DOHH2 (cell line): ENCODE measurements around the gene CD248.

ENCODE experiments used
- H3F3A ChIP-seq: fragments of 200-600 bp; sonication (generic), shearing (Covaris generic); 2 replicates; pipeline ENCODE4 v1.6.0; 2016; ENCODE audit warnings: antibody characterized with exemption, mild to moderate bottlenecking; ENCODE audit not compliant: control insufficient read depth, insufficient read depth
- H3K27ac ChIP-seq: fragments of 200-600 bp; sonication (generic); 2 replicates; pipeline ENCODE4 v1.5.1; 2014; ENCODE audit warnings: low read depth, mild to moderate bottlenecking, low read length, moderate library complexity
- H3K27me3 ChIP-seq: fragments of 200-600 bp; sonication (generic); 2 replicates; pipeline ENCODE4 v1.6.1; 2014; ENCODE audit warnings: mild to moderate bottlenecking, low read length, mixed read lengths; ENCODE audit not compliant: control insufficient read depth
- H3K36me3 ChIP-seq: fragments of 200-600 bp; sonication (generic); 2 replicates; pipeline ENCODE4 v1.6.1; 2014; ENCODE audit warnings: mild to moderate bottlenecking, low read length, moderate library complexity, mixed read lengths; ENCODE audit not compliant: control insufficient read depth
- H3K4me1 ChIP-seq: fragments of 200-600 bp; sonication (generic); 2 replicates; pipeline ENCODE4 v1.6.1; 2014; ENCODE audit warnings: mild to moderate bottlenecking, low read length, mixed read lengths; ENCODE audit not compliant: control insufficient read depth
- H3K4me2 ChIP-seq: fragments of 200-600 bp; sonication (generic); 2 replicates; pipeline ENCODE4 v1.6.0; 2014; ENCODE audit warnings: mild to moderate bottlenecking, low read length, moderate library complexity
- H3K4me3 ChIP-seq: fragments of 200-600 bp; sonication (generic); 2 replicates; pipeline ENCODE4 v1.5.1; 2014; ENCODE audit warnings: mild to moderate bottlenecking, low read length, mixed read lengths
- H3K79me2 ChIP-seq: fragments of 200-600 bp; sonication (generic); 2 replicates; pipeline ENCODE4 v1.6.1; 2014; ENCODE audit warnings: mild to moderate bottlenecking, low read length, mixed read lengths; ENCODE audit not compliant: control insufficient read depth
- H3K9me2 ChIP-seq: fragments of 200-600 bp; sonication (generic); replicated peaks from 2 replicates; pipeline ENCODE4 v1.6.1; 2014; ENCODE audit warnings: mild to moderate bottlenecking, low read length, mixed read lengths; ENCODE audit not compliant: control insufficient read depth
- H3K9me3 ChIP-seq: fragments of 200-600 bp; sonication (generic); 2 replicates; pipeline ENCODE4 v1.6.1; 2014; ENCODE audit warnings: antibody characterized with exemption, low read length, mixed read lengths; ENCODE audit not compliant: control insufficient read depth, insufficient read depth
- H4K20me1 ChIP-seq: fragments of 200-600 bp; sonication (generic); 2 replicates; pipeline ENCODE4 v1.6.0; 2014; ENCODE audit warnings: low read depth, mild to moderate bottlenecking, antibody characterized with exemption, low read length, moderate library complexity; ENCODE audit not compliant: control insufficient read depth, insufficient read depth
- CTCF ChIP-seq: fragments of 200-600 bp; sonication (generic); IDR thresholded peaks from one replicate; pipeline ENCODE4 v1.5.1; 2014; ENCODE audit warnings: antibody characterized with exemption, mild to moderate bottlenecking, low read depth, low read length; ENCODE audit not compliant: poor library complexity, severe bottlenecking
- EZH2phosphoT487 ChIP-seq: fragments of 200-600 bp; sonication (generic); IDR thresholded peaks from 2 replicates; pipeline ENCODE4 v1.6.1; 2017; ENCODE audit warnings: borderline replicate concordance, mild to moderate bottlenecking, antibody characterized with exemption, low read length, moderate library complexity, mixed read lengths

The CD248 gene

DNA sequence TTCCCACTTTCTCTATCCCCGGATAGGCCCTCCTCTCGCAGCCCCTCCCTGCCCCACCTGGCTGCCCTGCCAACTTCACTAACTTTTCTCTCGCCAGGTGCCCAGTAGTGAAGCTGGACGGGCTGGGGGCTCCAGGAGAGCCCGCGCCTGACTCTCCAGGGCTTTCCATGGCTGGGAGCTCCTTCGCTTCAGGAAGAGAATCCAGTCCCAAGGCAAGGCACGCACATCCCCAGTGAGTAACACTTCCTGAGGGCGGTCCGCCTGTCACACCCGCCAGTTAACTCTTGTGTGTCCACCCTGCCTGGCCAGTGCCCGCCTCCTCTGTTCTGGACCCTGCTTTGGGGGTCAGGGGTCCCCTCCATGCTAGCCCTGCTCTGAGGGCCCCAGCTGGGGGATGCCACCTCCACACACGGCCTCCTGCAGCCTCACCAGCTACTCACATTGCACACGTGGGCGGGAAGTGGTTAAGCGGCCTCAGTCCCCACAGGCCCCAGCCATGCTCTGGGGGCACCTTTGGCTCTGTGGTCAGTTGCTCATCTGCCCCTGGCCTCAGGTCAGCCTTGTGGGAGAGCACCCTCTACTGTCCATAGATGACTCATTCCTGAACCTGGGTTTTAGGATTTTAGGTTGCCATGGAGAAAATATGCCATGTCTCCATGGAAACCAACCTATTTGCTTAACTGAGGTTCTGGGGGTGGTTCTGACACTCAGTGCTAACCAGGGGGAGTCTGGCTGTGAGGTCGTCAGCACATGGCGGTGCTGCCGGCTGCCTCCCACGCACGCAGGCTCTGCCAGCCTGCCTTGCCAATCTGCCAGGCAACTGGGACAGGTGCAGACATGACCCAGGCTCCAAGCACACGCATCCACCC lies 19.6 kb upstream of the CD248 start, which contains the start of gene RIN1:
Gene RIN1 (minus strand): TSS at position 201 of the 869 bp plus-strand sequence. CDS start 32 bp downstream, at position 169.
- no peaks in the 10 kb centered on the region for H4K20me1 ChIP-seq
- H3K9me3 ChIP-seq = no peaks in the 10 kb centered on the region
- H3K4me3 ChIP-seq = no peak within 1 kb of the TSS
- H3K27me3 ChIP-seq = no peaks in the 10 kb centered on the region
- H3K27ac ChIP-seq = no peak within 1 kb of the TSS
- TF ChIP-seq EZH2phosphoT487 (no peak), CTCF (peak; percentile 37)
- H3K9me2 ChIP-seq = no peaks in the 10 kb centered on the region
- no peaks in the 10 kb centered on the region for H3K79me2 ChIP-seq
- H3K36me3 ChIP-seq = peaks cover 39% of the 10 kb centered on the region
- no peaks in the 10 kb centered on the region for H3F3A ChIP-seq
- H3K4me2 ChIP-seq = no peak within 1 kb of the TSS
- H3K4me1 ChIP-seq = peaks cover 9% of the 10 kb centered on the region

GRCh38 chr11:66335531-66336233 lies 18.8 kb upstream of the CD248 start:
- Histone ChIP-seq H3F3A (no peaks in the 10 kb centered on the region), H3K9me3 (no peaks in the 10 kb centered on the region), H3K9me2 (no peaks in the 10 kb centered on the region), H3K79me2 (no peaks in the 10 kb centered on the region), H3K4me2 (no peak overlapping the region), H4K20me1 (no peaks in the 10 kb centered on the region), H3K27me3 (no peaks in the 10 kb centered on the region), H3K4me3 (no peak overlapping the region), H3K27ac (no peak overlapping the region), H3K36me3 (peaks cover 31% of the 10 kb centered on the region), H3K4me1 (peaks cover 9% of the 10 kb centered on the region)
- no peak for TF ChIP-seq CTCF
- no peak for TF ChIP-seq EZH2phosphoT487

DNA sequence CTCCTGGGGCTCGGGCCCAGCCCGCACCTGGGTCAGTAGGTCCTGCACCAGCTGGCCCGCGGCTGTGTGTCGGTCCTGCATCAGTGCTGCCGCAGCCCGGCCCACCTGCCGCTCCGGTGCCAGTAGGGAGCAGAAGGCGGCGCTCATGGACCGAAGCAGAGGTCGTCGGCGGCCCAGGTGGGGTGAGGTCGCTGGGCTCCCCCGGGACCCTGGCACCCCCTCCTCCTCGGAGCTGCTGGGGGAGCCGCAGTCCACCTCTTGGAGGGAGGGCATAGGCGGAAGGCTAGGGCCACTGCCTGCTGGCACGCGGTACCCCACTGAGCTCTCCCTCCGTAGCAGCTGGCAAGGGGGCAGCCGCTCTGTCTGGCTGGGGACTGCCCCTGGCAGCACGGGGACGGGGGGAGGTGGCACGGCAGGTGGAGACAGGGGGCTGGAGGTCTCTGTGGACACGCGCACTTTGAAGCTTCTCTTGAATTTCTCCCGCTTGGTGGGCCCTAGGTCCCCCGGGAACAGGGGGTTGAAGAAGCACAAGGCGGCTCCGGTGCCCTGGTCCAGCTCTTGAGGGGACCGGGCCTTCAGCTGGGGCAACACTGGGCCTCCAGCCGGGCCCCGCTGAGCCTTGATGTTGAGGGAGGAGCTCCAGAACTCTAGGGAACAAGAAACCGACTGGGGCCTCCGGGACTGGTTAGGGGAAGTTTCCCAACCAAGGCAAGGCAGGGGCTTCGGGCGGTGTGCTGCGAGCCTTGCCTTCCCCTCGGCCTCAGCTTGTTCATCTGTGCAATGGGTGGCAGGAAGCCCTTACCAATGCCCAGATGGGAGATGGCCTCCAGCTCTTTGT lies 18.0 kb upstream of the CD248 start:
- no peaks in the 10 kb centered on the region for H3K79me2 ChIP-seq
- H3K4me1 ChIP-seq = peaks cover 9% of the 10 kb centered on the region
- H3F3A ChIP-seq = no peaks in the 10 kb centered on the region
- H3K4me2 ChIP-seq = no peak overlapping the region
- no peaks in the 10 kb centered on the region for H3K9me3 ChIP-seq
- H3K27ac ChIP-seq = no peak overlapping the region
- H3K4me3 ChIP-seq = no peak overlapping the region
- H3K36me3 ChIP-seq = peaks cover 26% of the 10 kb centered on the region
- H3K27me3 ChIP-seq = no peaks in the 10 kb centered on the region
- H3K9me2 ChIP-seq = no peaks in the 10 kb centered on the region
- no peaks in the 10 kb centered on the region for H4K20me1 ChIP-seq
- TF ChIP-seq EZH2phosphoT487 = no peak
- TF ChIP-seq CTCF = no peak
